HG02938 (cell line): ENCODE data around the gene HTT.

Experiments
- ATAC-seq: cut with Tn5 transposase; IDR thresholded peaks from one replicate; pipeline ENCODE4 v1.9.1; 2021; ENCODE audit warnings: mild to moderate bottlenecking, moderate library complexity; ENCODE audit not compliant: unreplicated experiment

Gene HTT

GRCh38 chr4:3074078-3074845, at the start of gene HTT, which contains the start of gene HTT-AS:
TSS of gene HTT (plus strand) at chr4:3074681. CDS start at chr4:3074826, 145 bp downstream.
TSS of gene HTT-AS (minus strand) at chr4:3074538.
- peak; percentile 59 for ATAC-seq

DNA sequence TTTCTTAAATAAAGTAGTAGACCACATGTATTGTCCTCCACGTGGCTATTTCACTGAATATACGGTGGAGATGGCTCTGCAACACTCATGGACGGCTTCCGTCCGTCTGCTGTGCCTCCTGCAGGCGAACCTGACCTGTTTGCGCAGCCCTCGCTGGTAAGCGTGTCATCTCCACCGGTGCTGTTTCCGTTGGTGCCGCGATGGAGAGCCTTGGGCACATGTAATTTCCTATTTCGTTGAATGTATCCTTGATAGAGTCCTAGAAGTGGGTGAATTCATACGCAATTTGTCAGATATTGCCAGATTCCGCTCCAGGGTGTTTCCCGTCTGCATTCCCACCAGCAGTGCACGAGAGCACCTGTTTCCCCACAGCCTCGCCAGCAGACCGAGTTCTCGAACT, 48.6 kb upstream of the HTT start:
- ATAC-seq = no peak

DNA sequence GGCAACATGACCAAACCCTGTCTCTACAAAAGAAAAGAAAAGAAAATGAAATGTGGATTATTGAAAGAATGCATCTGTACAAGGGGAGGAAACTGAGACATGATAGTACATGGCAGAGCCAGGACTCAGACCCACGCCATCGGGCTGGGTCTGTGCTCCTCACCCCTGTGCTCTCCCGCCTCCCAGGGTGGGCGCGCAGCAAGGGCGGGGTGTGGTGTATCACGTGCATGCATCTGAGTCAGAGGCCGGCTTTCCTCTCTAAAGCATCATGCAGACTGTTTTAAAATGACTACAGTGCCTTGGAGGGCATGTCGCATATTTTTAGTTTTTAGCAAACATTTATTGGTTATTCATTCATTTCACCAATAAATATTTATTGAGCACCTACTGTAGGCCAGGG, 47.9 kb upstream of the HTT start:
- ATAC-seq = no peak

- no peak for ATAC-seq
These were observed 45.0 kb upstream of the HTT start for GRCh38 chr4:3029464-3029863.

DNA sequence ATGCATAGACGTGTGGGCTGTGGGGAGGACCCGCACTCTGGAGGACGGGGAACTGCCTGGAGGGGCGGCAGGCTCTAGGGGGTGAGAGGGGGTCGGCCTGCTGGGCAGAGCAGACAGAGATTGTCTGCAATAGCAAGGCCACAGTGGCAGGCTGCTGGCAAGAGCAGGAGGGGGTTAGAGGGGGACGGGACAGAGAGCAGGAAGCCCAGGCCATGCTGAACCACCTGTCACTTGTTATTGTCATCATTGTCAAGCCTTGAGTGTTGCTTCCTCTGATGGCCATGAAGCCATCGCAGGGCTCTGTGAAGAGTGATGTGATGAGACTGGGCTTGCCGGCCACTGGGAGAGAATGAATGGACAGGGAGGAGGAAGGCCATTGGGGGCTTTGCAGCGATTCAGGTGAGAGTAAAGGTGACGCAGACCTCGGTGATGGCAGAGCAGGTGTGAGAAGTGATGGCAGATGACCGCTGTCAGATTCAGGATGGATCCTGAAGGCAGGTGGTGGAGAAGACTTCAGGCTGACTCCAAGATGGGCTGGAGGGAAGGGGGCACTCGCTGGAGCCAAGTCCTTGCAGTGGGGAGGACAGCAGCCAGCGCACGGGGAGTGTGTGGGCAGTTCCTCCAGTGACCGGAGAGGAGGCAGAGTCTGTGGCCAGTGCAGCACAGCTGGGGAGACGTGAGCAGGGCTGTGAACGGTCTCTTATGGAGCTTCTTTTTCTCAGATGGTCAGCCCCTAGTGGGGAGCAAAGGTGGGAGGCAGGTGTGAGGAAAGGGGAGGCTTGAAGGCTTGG, 43.7 kb upstream of the HTT start:
- no peak for ATAC-seq

GRCh38 chr4:3031357-3032082, 43.0 kb upstream of the HTT start:
- no peak for ATAC-seq

DNA sequence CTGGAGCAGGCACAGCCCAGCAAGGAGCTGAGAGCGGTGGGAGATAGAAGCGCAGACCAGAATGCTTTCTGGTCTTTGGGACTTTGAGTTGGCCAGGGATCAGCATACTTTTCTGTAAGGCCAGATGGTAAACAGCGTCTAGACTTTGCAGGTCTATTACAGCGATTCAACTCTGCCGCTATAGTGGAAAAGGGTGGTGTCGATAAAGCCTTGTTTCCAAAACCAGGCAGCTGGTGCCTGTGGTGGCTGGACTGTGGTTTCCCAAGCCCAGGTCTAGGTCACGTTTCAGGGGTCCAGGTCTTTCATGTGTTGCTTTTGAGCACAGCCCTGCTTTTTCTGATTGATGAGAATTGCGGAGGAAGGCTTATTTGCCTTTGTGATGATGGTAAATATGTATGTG, 40.2 kb upstream of the HTT start:
- ATAC-seq = no peak

- no peak for ATAC-seq
These were observed 39.2 kb upstream of the HTT start for GRCh38 chr4:3035249-3035648.

DNA sequence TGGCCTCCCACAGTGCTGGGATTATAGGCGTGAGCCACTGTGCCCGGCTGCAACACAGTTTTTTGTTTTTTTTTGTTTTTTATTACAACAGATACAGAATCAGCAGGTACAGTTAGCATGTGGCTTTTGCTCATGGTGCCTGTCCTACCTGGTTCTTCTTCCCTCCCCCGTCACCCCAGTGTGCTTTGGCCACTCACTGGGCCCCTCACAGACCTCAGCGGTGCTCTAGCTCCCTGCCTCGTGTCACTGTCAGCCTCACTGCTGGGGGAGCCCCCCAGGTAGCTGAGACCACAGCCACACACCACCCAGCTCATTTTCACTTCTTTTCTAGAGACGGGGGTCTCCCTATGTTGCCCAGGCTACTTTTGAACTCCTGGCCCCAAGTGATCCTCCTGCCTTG, 38.8 kb upstream of the HTT start:
- no peak for ATAC-seq

GRCh38 chr4:3036131-3036952, 38.1 kb upstream of the HTT start:
- no peak for ATAC-seq

DNA sequence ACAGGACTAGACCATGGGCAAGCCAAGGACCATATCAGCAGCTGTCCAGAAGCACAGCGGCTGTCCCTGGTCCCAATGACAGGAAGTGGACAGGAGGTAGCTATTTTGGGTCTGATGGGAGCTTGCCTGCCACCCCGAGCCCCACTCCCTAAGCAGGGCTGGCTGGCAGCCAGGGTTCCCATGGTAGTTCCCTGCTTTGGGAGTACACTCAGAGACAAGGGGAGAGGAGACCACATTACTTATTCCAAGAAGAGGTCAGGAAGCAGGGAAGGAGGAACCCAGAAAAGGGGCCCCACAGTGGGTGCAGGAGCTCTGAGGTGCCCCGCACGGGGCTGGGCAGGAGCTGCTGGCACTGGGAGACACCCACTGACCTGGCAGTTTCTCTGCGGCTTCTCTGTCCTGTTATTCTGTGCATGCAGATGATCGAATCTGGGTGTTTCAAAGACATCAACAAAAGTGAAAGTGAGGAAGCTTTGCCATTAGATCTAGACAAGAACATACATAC, 36.5 kb upstream of the HTT start:
- ATAC-seq = no peak

DNA sequence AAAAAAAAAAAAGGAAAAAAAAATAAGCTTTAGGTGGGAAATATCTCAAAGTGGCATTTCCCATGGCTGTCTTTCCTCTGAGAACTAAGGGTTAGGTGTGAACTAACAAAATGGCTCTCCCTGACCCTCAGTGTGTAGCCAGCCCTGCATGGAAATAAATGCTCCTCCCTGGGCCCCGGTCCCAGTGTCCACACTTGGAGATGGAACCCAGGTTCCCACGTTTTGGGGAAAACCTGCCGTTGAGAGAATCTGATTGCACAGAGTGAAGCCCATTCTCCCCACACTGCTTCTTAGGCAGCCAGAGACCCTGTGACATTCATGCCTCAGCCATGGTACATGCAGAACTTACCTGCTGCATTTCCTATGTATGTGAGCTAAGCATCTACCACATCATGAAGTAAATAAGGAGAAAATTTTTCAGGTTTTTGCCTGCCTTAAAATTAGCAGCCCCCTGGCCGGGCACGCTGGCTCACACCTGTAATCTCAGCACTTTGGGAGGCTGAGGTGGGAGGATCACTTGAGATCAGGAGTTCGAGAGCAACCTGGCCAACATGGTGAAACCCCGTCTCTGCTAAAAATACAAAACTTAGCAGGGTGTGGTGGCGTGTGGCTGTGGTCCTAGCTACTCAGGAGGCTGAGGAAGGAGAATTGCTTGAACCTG, 34.6 kb upstream of the HTT start:
- ATAC-seq = no peak

- ATAC-seq = no peak
These were observed 33.9 kb upstream of the HTT start for GRCh38 chr4:3040452-3041191.

DNA sequence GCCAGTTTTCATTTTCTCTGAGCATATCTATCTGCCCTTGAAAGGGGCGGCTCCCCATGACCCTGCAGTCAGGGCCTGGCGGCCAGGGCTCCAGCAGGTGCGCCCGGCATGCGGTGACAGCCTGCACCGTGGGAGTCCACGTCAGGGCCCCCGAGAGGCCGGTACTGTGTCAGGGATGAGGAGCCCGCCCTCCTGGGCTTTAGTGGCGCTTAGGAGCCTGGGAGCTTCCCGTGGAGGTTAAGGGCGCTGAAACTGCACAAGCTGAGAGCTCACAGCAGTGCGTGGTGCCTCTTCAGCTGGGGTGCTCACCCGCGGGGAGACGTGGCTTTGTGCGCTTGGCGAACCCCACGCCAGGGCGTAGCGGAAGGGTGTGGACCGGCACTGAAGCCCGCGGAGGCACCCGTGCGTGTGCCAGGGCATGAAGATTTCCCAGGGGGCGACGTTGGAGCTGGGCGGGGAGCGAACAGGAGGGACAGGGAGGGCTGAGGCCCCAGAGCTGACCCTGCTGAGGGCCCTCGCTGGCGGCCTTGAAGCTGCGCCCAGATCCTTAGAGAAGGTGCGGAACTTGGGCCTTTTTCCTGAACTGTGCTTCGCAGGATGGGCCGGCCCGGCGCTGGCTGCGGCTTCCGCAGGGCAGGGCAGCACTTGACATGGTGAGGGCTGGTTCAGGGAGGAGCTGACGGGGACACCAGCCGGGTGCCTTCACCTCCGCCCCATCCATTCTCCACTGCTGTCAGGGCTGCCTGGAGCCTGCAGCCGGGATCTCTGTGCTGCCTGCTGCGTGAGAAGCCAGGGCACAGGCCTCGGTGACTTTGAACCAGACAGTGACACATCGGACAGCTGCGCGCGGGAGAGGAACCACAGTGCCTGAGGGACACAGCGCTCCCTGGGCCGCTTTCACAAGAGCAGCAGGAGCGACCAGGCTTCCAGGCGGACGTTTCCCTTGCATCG, 33.0 kb upstream of the HTT start:
- ATAC-seq = no peak

- ATAC-seq = no peak
These were observed 32.3 kb upstream of the HTT start for GRCh38 chr4:3042226-3042625.

DNA sequence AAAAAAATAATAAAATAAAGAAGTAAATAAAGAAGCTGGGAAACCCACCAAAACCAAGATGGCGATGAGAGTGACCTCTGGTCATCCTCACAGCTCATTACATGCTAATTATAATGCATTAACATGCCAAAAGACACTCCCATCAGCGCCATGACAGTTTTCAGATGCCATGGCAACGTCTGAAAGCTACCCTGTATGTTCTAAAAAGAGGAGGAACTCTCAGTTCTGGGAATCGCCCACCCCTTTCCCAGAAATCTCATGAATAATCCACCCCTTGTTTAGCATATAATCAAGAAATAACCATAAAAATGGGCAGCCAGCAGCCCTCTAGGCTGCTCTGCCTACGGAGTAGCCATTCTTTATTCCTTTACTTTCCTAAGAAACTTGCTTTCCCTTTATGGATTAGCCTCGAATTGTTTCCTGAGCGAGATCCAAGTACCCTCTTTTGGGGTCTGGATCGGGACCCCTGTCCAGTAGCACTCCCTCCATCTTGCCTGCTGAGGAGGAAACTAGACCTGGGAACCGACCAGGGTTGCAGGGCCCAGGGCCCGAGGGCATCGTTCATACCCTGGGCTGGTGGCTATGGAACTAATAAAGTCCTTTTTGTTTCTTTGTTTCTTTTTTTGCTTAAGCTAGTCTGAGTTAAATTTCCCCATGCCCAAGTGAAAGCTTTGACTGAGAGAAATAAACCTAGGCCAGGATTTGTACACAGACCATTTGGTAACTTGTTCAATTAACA, 31.0 kb upstream of the HTT start:
- no peak for ATAC-seq
